Measurements from ENCODE around the gene BRWD1.
A peak's percentile ranks its signal among the peaks of the same experiment; 100 is the strongest.

The BRWD1 gene

GRCh38 chr21:39326607-39327307 is 13.3 kb upstream of the BRWD1 start:
- no peak for DNase-seq

GRCh38 chr21:39325458-39325857 is 12.0 kb upstream of the BRWD1 start:
- DNase-seq: no peak

- peak; percentile 91 for DNase-seq
Measured at GRCh38 chr21:39321424-39321823, 8.0 kb upstream of the BRWD1 start.

- no peak for DNase-seq
Measured at GRCh38 chr21:39319814-39320332, 6.4 kb upstream of the BRWD1 start.

- no peak for DNase-seq
Measured at GRCh38 chr21:39319251-39319756, 5.9 kb upstream of the BRWD1 start.

GRCh38 chr21:39318091-39318959 is 4.9 kb upstream of the BRWD1 start:
- DNase-seq: no peak

GRCh38 chr21:39317134-39318090 is 4.0 kb upstream of the BRWD1 start:
- peak; percentile 79 for DNase-seq

GRCh38 chr21:39316729-39317128 is 3.3 kb upstream of the BRWD1 start:
- no peak for DNase-seq

- no peak for DNase-seq
Measured at GRCh38 chr21:39315603-39316445, 2.4 kb upstream of the BRWD1 start.

- peak; percentile 78 for DNase-seq
Measured at GRCh38 chr21:39314143-39315027, 953 bp upstream of the BRWD1 start.

GRCh38 chr21:39313042-39313570 is 326 bp downstream of the BRWD1 start:
- no peak for DNase-seq

- DNase-seq: peak; percentile 95
Measured at GRCh38 chr21:39312112-39313041, 1.1 kb downstream of the BRWD1 start.

GRCh38 chr21:39311164-39311563 is 2.3 kb downstream of the BRWD1 start:
- no peak for DNase-seq

GRCh38 chr21:39307466-39307865 is 6.0 kb downstream of the BRWD1 start:
- no peak for DNase-seq

- DNase-seq: no peak
Measured at GRCh38 chr21:39300587-39300986, 12.8 kb downstream of the BRWD1 start.

GRCh38 chr21:39296891-39297290 is 16.5 kb downstream of the BRWD1 start:
- DNase-seq: no peak

GRCh38 chr21:39288987-39289386 is 24.4 kb downstream of the BRWD1 start:
- no peak for DNase-seq

GRCh38 chr21:39282911-39283310 is 30.5 kb downstream of the BRWD1 start:
- no peak for DNase-seq

- no peak for DNase-seq
Measured at GRCh38 chr21:39281853-39282252, 31.6 kb downstream of the BRWD1 start.
